22Rv1 (cell line): Measurements from ENCODE around the gene AHDC1.

Experiments used
- H3K27ac ChIP-seq: fragments of 450-650 bp; 2 replicates; pipeline ENCODE4 v1.5.1; 2017
- CTCF ChIP-seq: fragments of 450-650 bp; IDR thresholded peaks from 2 replicates; pipeline ENCODE4 v1.5.1; 2017; ENCODE audit warnings: mild to moderate bottlenecking
- ZFX ChIP-seq: fragments of 450-650 bp; IDR thresholded peaks from 2 replicates; pipeline ENCODE4 v1.6.1; 2017; ENCODE audit warnings: antibody characterized with exemption, borderline replicate concordance

The AHDC1 gene

GRCh38 chr1:27499142-27499541 lies 104.8 kb downstream of the AHDC1 start:
- H3K27ac ChIP-seq: no peak overlapping the region
- TF ChIP-seq CTCF (no peak), ZFX (no peak)

- no peak for TF ChIP-seq ZFX
- TF ChIP-seq CTCF: no peak
Observed at GRCh38 chr1:27496604-27497155, 107.3 kb downstream of the AHDC1 start.

GRCh38 chr1:27492796-27493195 lies 111.1 kb downstream of the AHDC1 start:
- no peak for TF ChIP-seq ZFX
- no peak overlapping the region for H3K27ac ChIP-seq

More at GRCh38 chr1:27496604-27497155, 107.3 kb downstream of the AHDC1 start:
- H3K27ac ChIP-seq: no peak overlapping the region

GRCh38 chr1:27491748-27492700 lies 111.9 kb downstream of the AHDC1 start:
- TF ChIP-seq ZFX (no peak), CTCF (no peak)
- H3K27ac ChIP-seq: 0 out of 2 replicates have a peak overlapping the region, but pooled peaks have one; percentile 12

GRCh38 chr1:27489973-27490741 lies 113.8 kb downstream of the AHDC1 start, which contains the start of gene WASF2:
TSS of gene WASF2 (minus strand) at chr1:27490167. CDS start at chr1:27428890, 61,277 bp downstream.
- H3K27ac ChIP-seq: peak within 1 kb of the TSS; percentile 81
- TF ChIP-seq ZFX: no peak

GRCh38 chr1:27489501-27489972 lies 114.4 kb downstream of the AHDC1 start:
- H3K27ac ChIP-seq: peak overlapping the region; percentile 81
- no peak for TF ChIP-seq ZFX
- TF ChIP-seq CTCF: no peak

- H3K27ac ChIP-seq: peak overlapping the region; percentile 81
- no peak for TF ChIP-seq CTCF
- no peak for TF ChIP-seq ZFX
Observed at GRCh38 chr1:27487966-27488884, 115.7 kb downstream of the AHDC1 start.
